GM12878 (cell line): ENCODE measurements around the gene SMARCA4. TPM values are rescaled to one million over a fixed set of nuclear protein-coding genes. Genes with fewer than 3 reads are reported as not detected.

Source experiments
- ATAC-seq: fragments of 200-7000 bp; cut with Tn5 transposase; 3 replicates; pipeline ENCODE4 v1.9.1; 2020; ENCODE audit warnings: mild to moderate bottlenecking, moderate library complexity
- BruUV-seq: library from RNA; stranded (reverse); fragments of 400-500 nt; replicated peaks from 2 replicates; lab custom pipeline; 2021; lab: Mats Ljungman, UMichigan
- CTCF ChIA-PET: fragments of 300-600 bp; sonication (Branson Sonifier 250); formaldehyde crosslinking; extraction: SDS; loops from one replicate; lab custom pipeline; 2021; ENCODE audit warnings: inconsistent platforms; lab: Yijun Ruan, JAX
- POLR2A ChIA-PET: fragments of 350-600 bp; formaldehyde crosslinking; extraction: SDS; loops from one replicate; lab custom pipeline; 2021; ENCODE audit warnings: inconsistent platforms; lab: Charles Lee
- RAD21 ChIA-PET: fragments of 300-600 bp; sonication (Branson Sonifier 250); formaldehyde crosslinking; loops from one replicate; lab custom pipeline; 2023; ENCODE audit warnings: antibody characterized with exemption; ENCODE audit not compliant: unreplicated experiment; lab: Charles Lee
- SMC1A ChIA-PET: fragments of 300-600 bp; sonication (Branson Sonifier 250); formaldehyde crosslinking; loops from one replicate; lab custom pipeline; 2023; ENCODE audit not compliant: unreplicated experiment, uncharacterized antibody; lab: Charles Lee
- DNase-seq: peaks from one replicate; pipeline ENCODE4 v3.0.0-alpha.2; 2011; ENCODE audit warnings: low read depth, low spot score
- FAIRE-seq: peaks from 3 replicates; lab custom pipeline; 2011; peaks lifted over from hg19 to GRCh38; lab: Jason Lieb, UNC
- H2AFZ ChIP-seq: 2 replicates; pipeline ENCODE4 v1.6.0; 2011; ENCODE audit warnings: low read depth, low read length, control low read depth; ENCODE audit not compliant: control insufficient read depth
- H3K27ac ChIP-seq: 2 replicates; pipeline ENCODE4 v1.5.1; 2011; ENCODE audit warnings: control low read depth; ENCODE audit not compliant: control insufficient read depth, insufficient read depth
- H3K27me3 ChIP-seq, 2 experiments: replicated peaks in 1 of 2; 2 replicates each; pipeline versions ENCODE4 v1.6.0 to v1.6.1; 2011; ENCODE audit warnings: low read length in 1 of 2; ENCODE audit not compliant: control insufficient read depth in 2 of 2, insufficient read depth in 2 of 2
- H3K36me3 ChIP-seq, 2 experiments: 2 replicates each; pipeline ENCODE4 v1.5.1; 2011; ENCODE audit warnings: low read length in 1 of 2; ENCODE audit not compliant: control insufficient read depth in 2 of 2, insufficient read depth in 2 of 2
- H3K4me1 ChIP-seq: 2 replicates; pipeline ENCODE4 v1.6.1; 2011; ENCODE audit warnings: mild to moderate bottlenecking, low read length, moderate library complexity, mixed read lengths; ENCODE audit not compliant: control insufficient read depth, insufficient read depth
- H3K4me2 ChIP-seq: 2 replicates; pipeline ENCODE4 v1.6.0; 2011; ENCODE audit warnings: control low read depth; ENCODE audit not compliant: control insufficient read depth, insufficient read depth
- H3K4me3 ChIP-seq: fragments of 200-600 bp; sonication (generic); 2 replicates; pipeline ENCODE4 v1.5.1; 2016
- H3K79me2 ChIP-seq: 2 replicates; pipeline ENCODE4 v1.6.0; 2011; ENCODE audit warnings: low read length; ENCODE audit not compliant: control insufficient read depth, insufficient read depth
- H3K9ac ChIP-seq: 2 replicates; pipeline ENCODE4 v1.8.0; 2011; ENCODE audit warnings: low read length, control low read depth, mixed read lengths; ENCODE audit not compliant: control insufficient read depth, insufficient read depth
- H3K9me3 ChIP-seq: replicated peaks from 3 replicates; pipeline ENCODE4 v1.5.1; 2011; ENCODE audit warnings: mild to moderate bottlenecking, low read length; ENCODE audit not compliant: control insufficient read depth, insufficient read depth
- H4K20me1 ChIP-seq: 2 replicates; pipeline ENCODE4 v1.6.0; 2011; ENCODE audit not compliant: control insufficient read depth, insufficient read depth
- IKZF2 ChIP-seq, 2 experiments: fragments of 450-650 bp; IDR thresholded peaks; 2 replicates each; pipeline ENCODE4 v1.6.1; 2017; ENCODE audit warnings: mild to moderate bottlenecking in 2 of 2, moderate library complexity in 2 of 2
- PAX8 ChIP-seq: fragments of 450-650 bp; IDR thresholded peaks from 2 replicates; pipeline ENCODE4 v1.6.1; 2017; ENCODE audit warnings: mild to moderate bottlenecking, moderate library complexity
- TBL1XR1 ChIP-seq: IDR thresholded peaks from 2 replicates; pipeline ENCODE4 v1.6.1; 2012; ENCODE audit warnings: low read depth, low read length, improper control_type of control experiment
- ZNF217 ChIP-seq: fragments of 450-650 bp; IDR thresholded peaks from 2 replicates; pipeline ENCODE4 v1.6.1; 2017; ENCODE audit warnings: antibody characterized with exemption, mild to moderate bottlenecking
- WGBS: methylation state at CpG from one replicate; pipeline ENCODE4 v1.1.6; 2016; ENCODE audit warnings: low lambda C conversion rate; ENCODE audit not compliant: insufficient replicate concordance, insufficient coverage; ENCODE audit errors: missing lambda C conversion rate; 5-methylcytosine and 5-hydroxymethylcytosine counted together
- in situ Hi-C: fragments of 300-500 bp; cut with MboI; formaldehyde crosslinking; loops from 9 replicates; pipeline ENCODE4 v1.14.3; 2018; ENCODE audit warnings: mixed read lengths
- intact Hi-C: fragments of 100-400 bp; cut with micrococcal nuclease; formaldehyde crosslinking; loops from one replicate; pipeline ENCODE4 v1.14.2; 2022; ENCODE audit not compliant: unreplicated experiment
- polyA plus RNA-seq, 11 experiments: library from polyadenylated mRNA; depleted of rRNA in 4 of 11; unstranded in 6 of 11; stranded (reverse) in 5 of 11; fragments of >200 nt; fragmentation: Nextera tagmentation in 4 of 11; fragmentation: Illumina TruSeq in 1 of 11; extraction: Ambion mirVana in 4 of 11; extraction: Trizol in 1 of 11; gene quantifications; 1 replicate in 1 of 11; 2 replicates in 10 of 11; pipeline versions ENCODE4 v1.2.1 to v1.2.3, GENCODE V29; 2011 to 2016; ENCODE audit warnings: inconsistent platforms in 2 of 11, missing spikeins in 2 of 11, low read depth in 1 of 11
- total RNA-seq, 4 experiments: library from RNA; depleted of rRNA in 3 of 4; stranded (reverse); fragments of >200 nt in 3 of 4; fragmentation: Illumina TruSeq in 1 of 4; extraction: Trizol in 1 of 4; gene quantifications; 2 replicates each; pipeline versions ENCODE4 v1.2.1 to v1.2.3, GENCODE V29; 2013 to 2021
- TF ChIP-seq, protein P1 (sequence below): fragments of 450-650 bp; IDR thresholded peaks from 2 replicates; pipeline ENCODE4 v1.6.1; 2017; ENCODE audit warnings: mild to moderate bottlenecking, moderate library complexity
- TF ChIP-seq, protein P2 (sequence below): fragments of 450-650 bp; IDR thresholded peaks from 2 replicates; pipeline ENCODE4 v1.6.1; 2016; ENCODE audit warnings: mild to moderate bottlenecking, moderate library complexity, borderline replicate concordance

Gene SMARCA4
- total and polyA plus RNA-seq, 10 of the 15 experiments (the other 5 are each of a cell fraction or from before 2014, with no cell fraction given), result 22.4 to 175 (median 57.4) TPM

DNA sequence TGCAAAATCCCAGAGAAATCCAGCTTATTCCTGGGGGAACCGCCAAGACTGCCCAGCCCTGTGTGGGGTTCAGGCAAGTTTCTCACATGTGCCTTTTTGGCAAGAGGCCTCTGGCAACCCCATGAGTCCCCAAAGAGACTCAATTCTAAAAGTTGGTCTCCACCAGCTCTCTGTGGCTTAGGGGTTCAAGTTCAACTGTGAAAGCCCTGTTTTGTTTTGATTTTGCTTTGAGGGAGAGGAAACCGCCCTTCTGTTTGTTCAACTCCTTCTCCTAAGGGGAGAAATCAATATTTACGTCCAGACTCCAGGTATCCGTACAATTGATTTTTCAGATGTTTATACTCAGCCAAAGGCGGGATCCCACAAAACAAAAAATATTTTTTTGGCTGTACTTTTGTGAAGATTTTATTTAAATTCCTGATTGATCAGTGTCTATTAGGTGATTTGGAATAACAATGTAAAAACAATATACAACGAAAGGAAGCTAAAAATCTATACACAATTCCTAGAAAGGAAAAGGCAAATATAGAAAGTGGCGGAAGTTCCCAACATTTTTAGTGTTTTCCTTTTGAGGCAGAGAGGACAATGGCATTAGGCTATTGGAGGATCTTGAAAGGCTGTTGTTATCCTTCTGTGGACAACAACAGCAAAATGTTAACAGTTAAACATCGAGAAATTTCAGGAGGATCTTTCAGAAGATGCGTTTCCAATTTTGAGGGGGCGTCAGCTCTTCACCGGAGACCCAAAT lies 127.8 kb downstream of the SMARCA4 start (continued):
- TF ChIP-seq, protein P1, sequence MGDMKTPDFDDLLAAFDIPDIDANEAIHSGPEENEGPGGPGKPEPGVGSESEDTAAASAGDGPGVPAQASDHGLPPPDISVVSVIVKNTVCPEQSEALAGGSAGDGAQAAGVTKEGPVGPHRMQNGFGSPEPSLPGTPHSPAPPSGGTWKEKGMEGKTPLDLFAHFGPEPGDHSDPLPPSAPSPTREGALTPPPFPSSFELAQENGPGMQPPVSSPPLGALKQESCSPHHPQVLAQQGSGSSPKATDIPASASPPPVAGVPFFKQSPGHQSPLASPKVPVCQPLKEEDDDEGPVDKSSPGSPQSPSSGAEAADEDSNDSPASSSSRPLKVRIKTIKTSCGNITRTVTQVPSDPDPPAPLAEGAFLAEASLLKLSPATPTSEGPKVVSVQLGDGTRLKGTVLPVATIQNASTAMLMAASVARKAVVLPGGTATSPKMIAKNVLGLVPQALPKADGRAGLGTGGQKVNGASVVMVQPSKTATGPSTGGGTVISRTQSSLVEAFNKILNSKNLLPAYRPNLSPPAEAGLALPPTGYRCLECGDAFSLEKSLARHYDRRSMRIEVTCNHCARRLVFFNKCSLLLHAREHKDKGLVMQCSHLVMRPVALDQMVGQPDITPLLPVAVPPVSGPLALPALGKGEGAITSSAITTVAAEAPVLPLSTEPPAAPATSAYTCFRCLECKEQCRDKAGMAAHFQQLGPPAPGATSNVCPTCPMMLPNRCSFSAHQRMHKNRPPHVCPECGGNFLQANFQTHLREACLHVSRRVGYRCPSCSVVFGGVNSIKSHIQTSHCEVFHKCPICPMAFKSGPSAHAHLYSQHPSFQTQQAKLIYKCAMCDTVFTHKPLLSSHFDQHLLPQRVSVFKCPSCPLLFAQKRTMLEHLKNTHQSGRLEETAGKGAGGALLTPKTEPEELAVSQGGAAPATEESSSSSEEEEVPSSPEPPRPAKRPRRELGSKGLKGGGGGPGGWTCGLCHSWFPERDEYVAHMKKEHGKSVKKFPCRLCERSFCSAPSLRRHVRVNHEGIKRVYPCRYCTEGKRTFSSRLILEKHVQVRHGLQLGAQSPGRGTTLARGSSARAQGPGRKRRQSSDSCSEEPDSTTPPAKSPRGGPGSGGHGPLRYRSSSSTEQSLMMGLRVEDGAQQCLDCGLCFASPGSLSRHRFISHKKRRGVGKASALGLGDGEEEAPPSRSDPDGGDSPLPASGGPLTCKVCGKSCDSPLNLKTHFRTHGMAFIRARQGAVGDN, result 0 out of 2 replicates have a peak, but pooled peaks have one; percentile 47

DNA sequence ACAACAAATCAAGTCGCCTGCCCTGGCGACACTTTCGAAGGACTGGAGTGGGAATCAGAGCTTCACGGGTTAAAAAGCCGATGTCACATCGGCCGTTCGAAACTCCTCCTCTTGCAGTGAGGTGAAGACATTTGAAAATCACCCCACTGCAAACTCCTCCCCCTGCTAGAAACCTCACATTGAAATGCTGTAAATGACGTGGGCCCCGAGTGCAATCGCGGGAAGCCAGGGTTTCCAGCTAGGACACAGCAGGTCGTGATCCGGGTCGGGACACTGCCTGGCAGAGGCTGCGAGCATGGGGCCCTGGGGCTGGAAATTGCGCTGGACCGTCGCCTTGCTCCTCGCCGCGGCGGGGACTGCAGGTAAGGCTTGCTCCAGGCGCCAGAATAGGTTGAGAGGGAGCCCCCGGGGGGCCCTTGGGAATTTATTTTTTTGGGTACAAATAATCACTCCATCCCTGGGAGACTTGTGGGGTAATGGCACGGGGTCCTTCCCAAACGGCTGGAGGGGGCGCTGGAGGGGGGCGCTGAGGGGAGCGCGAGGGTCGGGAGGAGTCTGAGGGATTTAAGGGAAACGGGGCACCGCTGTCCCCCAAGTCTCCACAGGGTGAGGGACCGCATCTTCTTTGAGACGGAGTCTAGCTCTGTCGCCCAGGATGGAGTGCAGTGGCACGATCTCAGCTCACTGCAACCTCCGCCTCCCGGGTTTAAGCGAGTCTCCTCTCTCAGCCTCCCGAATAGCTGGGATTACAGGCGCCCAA lies 128.6 kb downstream of the SMARCA4 start, which contains the start of gene LDLR:
TSS of gene LDLR (plus strand) at position 210 of the 760 bp plus-strand sequence. CDS start at position 296, 86 bp downstream.
- FAIRE-seq (peak; percentile 62), ATAC-seq (peak; percentile 67), DNase-seq (peak; percentile 72)
- BruUV-seq, result no TSS peak
- ChIA-PET RAD21 (interaction anchor here (0.7 to 2.9 kb wide), 8 partner anchors 37 to 216 kb away, joined by 3 to 15 read pairs (median 4); no protein-coding TSS in a partner anchor), POLR2A (interaction anchor here (0.5 to 2.5 kb wide), 11 partner anchors 54 to 218 kb away, joined by 3 to 10 read pairs (median 4); partner anchors contain the start of genes CARM1 and SPC24), CTCF (interaction anchor here (1.1 to 1.6 kb wide), 4 partner anchors 39 to 217 kb away, joined by 3 read pairs; no protein-coding TSS in a partner anchor), SMC1A (interaction anchor here (0.7 to 3.3 kb wide), 8 partner anchors 11 to 292 kb away, joined by 3 to 13 read pairs (median 4); no protein-coding TSS in a partner anchor)
- WGBS, result 2% methylated on average over 43 of the region's 43 CpGs
- H3K4me3 ChIP-seq, result peak within 1 kb of the TSS; percentile 91
- no peaks in the 10 kb centered on the region for H3K9me3 ChIP-seq
- peak within 1 kb of the TSS; percentile 73 for H2AFZ ChIP-seq
- H3K4me1 ChIP-seq, result peaks cover 30% of the 10 kb centered on the region
- H4K20me1 ChIP-seq, result no peaks in the 10 kb centered on the region; the same call in 1 of the 2 replicates
- intact Hi-C loops, result loop anchor here (1.0 to 10.0 kb wide), 5 partner anchors 40 to 1695 kb away; partner anchors contain the start of gene DNM2
- H3K27me3 ChIP-seq, result no peaks in the 10 kb centered on the region
- in situ Hi-C loops, result no loop called here
- peak within 1 kb of the TSS; percentile 77 for H3K4me2 ChIP-seq
- H3K79me2 ChIP-seq, result peaks cover 46% of the 10 kb centered on the region
- H3K9ac ChIP-seq, result peak within 1 kb of the TSS; percentile 87
- peaks cover 0 to 5% of the 10 kb centered on the region in 2 experiments; a peak in 1 of 4 replicates for H3K36me3 ChIP-seq
- H3K27ac ChIP-seq, result peak within 1 kb of the TSS; percentile 90
- TF ChIP-seq PAX8, result no peak
- 0 out of 2 replicates have a peak, but pooled peaks have one; percentile 15 for TF ChIP-seq TBL1XR1
- TF ChIP-seq IKZF2 (IDR thresholded peaks at IDR 0.05), result peak; percentile 20 to 24; a peak in 2 of 4 replicates
- TF ChIP-seq, protein P2, sequence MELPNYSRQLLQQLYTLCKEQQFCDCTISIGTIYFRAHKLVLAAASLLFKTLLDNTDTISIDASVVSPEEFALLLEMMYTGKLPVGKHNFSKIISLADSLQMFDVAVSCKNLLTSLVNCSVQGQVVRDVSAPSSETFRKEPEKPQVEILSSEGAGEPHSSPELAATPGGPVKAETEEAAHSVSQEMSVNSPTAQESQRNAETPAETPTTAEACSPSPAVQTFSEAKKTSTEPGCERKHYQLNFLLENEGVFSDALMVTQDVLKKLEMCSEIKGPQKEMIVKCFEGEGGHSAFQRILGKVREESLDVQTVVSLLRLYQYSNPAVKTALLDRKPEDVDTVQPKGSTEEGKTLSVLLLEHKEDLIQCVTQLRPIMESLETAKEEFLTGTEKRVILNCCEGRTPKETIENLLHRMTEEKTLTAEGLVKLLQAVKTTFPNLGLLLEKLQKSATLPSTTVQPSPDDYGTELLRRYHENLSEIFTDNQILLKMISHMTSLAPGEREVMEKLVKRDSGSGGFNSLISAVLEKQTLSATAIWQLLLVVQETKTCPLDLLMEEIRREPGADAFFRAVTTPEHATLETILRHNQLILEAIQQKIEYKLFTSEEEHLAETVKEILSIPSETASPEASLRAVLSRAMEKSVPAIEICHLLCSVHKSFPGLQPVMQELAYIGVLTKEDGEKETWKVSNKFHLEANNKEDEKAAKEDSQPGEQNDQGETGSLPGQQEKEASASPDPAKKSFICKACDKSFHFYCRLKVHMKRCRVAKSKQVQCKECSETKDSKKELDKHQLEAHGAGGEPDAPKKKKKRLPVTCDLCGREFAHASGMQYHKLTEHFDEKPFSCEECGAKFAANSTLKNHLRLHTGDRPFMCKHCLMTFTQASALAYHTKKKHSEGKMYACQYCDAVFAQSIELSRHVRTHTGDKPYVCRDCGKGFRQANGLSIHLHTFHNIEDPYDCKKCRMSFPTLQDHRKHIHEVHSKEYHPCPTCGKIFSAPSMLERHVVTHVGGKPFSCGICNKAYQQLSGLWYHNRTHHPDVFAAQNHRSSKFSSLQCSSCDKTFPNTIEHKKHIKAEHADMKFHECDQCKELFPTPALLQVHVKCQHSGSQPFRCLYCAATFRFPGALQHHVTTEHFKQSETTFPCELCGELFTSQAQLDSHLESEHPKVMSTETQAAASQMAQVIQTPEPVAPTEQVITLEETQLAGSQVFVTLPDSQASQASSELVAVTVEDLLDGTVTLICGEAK, result no peak
- TF ChIP-seq ZNF217, result no peak
